HUES48 (cell line): Measurements from ENCODE around the gene CXCL9.

Source experiments
- H3K27ac ChIP-seq: one replicate; pipeline ENCODE4 v1.7.0; 2013; ENCODE audit warnings: low read depth, low read length, inconsistent platforms
- H3K27me3 ChIP-seq: 2 replicates; pipeline ENCODE4 v1.6.1; 2013; ENCODE audit warnings: mild to moderate bottlenecking, low read length; ENCODE audit not compliant: control insufficient read depth, insufficient read depth
- H3K36me3 ChIP-seq: 2 replicates; pipeline ENCODE4 v1.6.1; 2013; ENCODE audit warnings: low read length; ENCODE audit not compliant: control insufficient read depth, insufficient read depth
- H3K4me1 ChIP-seq: 2 replicates; pipeline ENCODE4 v1.6.1; 2013; ENCODE audit warnings: mild to moderate bottlenecking, low read length; ENCODE audit not compliant: control insufficient read depth, insufficient read depth
- H3K4me3 ChIP-seq: 2 replicates; pipeline ENCODE4 v1.5.1; 2013; ENCODE audit warnings: mild to moderate bottlenecking, low read depth, low read length
- H3K9ac ChIP-seq: 2 replicates; pipeline ENCODE4 v1.6.1; 2013; ENCODE audit warnings: mild to moderate bottlenecking, low read depth, low read length, moderate library complexity
- H3K9me3 ChIP-seq: 2 replicates; pipeline ENCODE4 v1.6.1; 2013; ENCODE audit warnings: low read length; ENCODE audit not compliant: control insufficient read depth, insufficient read depth

The CXCL9 gene

DNA sequence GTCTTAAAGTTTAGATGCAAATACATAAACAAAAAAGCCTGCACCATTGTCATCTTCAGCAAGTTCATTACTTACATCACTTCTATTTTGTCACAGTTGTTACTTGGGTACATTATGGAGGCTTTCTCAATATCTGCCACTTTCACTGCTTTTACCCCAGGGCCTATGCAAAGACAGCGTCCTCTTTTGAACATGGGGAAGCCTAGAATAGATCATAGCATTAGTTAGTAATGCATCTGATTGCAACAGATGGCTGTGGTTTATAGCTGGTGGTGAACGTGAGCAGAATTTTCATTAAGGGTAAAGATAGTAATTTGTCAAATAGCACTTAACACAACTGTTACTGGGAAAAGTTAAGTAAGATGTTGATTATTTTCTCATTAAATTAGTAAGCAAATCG lies 27.8 kb upstream of the CXCL9 start:
- no peak overlapping the region for H3K27ac ChIP-seq
- no peak overlapping the region for H3K4me3 ChIP-seq
- H3K9ac ChIP-seq = no peak overlapping the region
- no peaks in the 10 kb centered on the region for H3K27me3 ChIP-seq
- no peaks in the 10 kb centered on the region for H3K4me1 ChIP-seq
- H3K36me3 ChIP-seq = no peaks in the 10 kb centered on the region
- no peaks in the 10 kb centered on the region for H3K9me3 ChIP-seq

DNA sequence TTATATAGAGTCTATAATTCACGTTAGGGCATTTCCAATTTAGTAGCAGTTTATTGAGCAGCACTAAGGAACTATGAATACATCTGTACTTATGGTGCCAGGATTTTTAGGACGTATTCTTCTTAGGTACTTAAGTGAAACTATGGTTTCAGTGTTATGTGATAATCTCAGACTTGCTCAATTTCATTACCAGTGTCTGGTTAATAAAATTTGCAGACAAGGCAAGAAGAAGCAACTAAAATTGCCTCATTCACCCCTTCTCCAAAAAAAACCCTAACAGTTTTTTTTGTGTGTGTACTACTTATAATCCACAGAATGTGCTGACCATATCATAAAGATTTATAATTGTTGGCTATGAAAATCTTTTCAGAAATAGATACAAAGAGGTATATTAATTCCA lies 22.0 kb upstream of the CXCL9 start:
- H3K9ac ChIP-seq = no peak overlapping the region

DNA sequence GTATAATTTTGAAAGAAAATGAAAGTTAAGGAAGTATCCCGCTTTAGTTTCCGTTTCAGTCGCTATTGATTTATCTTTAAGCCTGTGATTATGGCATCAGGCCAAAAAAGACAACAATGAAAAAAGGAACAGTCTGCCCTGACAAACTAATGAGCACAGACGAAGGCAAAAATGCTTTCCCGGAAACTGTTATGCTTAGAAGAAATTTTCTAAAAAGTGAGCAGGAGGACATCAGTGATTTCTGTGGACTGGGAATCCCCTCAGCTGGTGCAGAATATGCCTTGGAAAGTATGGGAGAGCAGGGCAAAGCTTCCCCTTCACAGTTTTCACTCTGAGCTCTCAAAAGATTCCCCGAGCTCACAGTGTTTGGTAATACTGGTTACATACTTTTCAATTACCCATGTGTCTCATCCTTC lies 21.0 kb upstream of the CXCL9 start:
- H3K9ac ChIP-seq = no peak overlapping the region
- no peaks in the 10 kb centered on the region for H3K27me3 ChIP-seq
- H3K4me3 ChIP-seq = no peak overlapping the region
- no peaks in the 10 kb centered on the region for H3K4me1 ChIP-seq
- H3K36me3 ChIP-seq = no peaks in the 10 kb centered on the region
- no peaks in the 10 kb centered on the region for H3K9me3 ChIP-seq
- no peak overlapping the region for H3K27ac ChIP-seq

More for the DNA sequence above, 22.0 kb upstream of the CXCL9 start:
- no peaks in the 10 kb centered on the region for H3K4me1 ChIP-seq
- no peak overlapping the region for H3K27ac ChIP-seq
- H3K27me3 ChIP-seq = no peaks in the 10 kb centered on the region
- H3K4me3 ChIP-seq = no peak overlapping the region
- no peaks in the 10 kb centered on the region for H3K9me3 ChIP-seq
- no peaks in the 10 kb centered on the region for H3K36me3 ChIP-seq

DNA sequence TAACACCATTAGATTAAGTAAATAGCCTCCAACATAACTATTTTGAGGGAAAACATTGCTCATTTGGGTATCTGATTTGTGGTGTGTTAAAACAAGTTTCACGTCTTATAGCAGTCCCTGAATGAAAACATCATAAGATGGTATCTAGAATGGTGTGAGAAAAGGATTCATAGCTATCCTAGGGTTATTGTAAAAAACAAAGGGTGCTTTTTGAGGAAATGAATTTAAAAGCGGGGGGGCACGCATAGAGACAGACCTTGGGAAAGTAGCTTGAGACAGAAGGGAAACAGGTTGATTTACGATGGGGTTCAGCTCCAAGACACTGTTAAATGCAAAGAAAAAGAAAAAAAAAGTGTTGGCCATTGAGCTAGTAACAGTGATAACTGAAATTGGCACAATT lies 16.8 kb upstream of the CXCL9 start:
- no peak overlapping the region for H3K27ac ChIP-seq
- H3K4me1 ChIP-seq = no peaks in the 10 kb centered on the region
- H3K36me3 ChIP-seq = no peaks in the 10 kb centered on the region
- no peak overlapping the region for H3K9ac ChIP-seq
- H3K9me3 ChIP-seq = no peaks in the 10 kb centered on the region
- H3K4me3 ChIP-seq = no peak overlapping the region
- H3K27me3 ChIP-seq = no peaks in the 10 kb centered on the region

DNA sequence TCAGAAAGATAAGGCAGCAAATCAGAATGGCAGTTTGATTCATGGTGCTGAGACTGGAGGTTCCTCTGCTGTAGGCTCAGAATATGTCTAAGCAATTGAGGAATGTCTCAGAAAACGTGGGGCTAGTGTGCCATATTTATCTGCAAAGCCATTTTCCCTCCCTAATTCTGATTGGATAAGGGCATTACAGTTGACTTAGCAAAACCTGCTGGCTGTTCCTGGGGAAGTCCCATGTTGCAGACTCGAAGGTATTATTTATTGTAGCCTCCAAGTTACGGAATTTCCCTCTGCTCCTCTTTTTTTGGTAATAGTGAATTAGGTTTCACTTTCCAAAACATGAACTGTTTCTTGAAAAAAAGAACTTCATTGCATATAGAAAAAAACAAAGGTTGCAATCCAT lies 16.1 kb upstream of the CXCL9 start, which contains the start of gene CXCL10:
TSS of gene CXCL10 (minus strand) at position 109 of the 400 bp plus-strand sequence. CDS start at position 43, 66 bp downstream.
- H3K27me3 ChIP-seq = no peaks in the 10 kb centered on the region
- no peaks in the 10 kb centered on the region for H3K36me3 ChIP-seq
- H3K4me3 ChIP-seq = no peak within 1 kb of the TSS
- H3K9me3 ChIP-seq = no peaks in the 10 kb centered on the region
- H3K4me1 ChIP-seq = no peaks in the 10 kb centered on the region
- H3K9ac ChIP-seq = no peak within 1 kb of the TSS
- no peak within 1 kb of the TSS for H3K27ac ChIP-seq

DNA sequence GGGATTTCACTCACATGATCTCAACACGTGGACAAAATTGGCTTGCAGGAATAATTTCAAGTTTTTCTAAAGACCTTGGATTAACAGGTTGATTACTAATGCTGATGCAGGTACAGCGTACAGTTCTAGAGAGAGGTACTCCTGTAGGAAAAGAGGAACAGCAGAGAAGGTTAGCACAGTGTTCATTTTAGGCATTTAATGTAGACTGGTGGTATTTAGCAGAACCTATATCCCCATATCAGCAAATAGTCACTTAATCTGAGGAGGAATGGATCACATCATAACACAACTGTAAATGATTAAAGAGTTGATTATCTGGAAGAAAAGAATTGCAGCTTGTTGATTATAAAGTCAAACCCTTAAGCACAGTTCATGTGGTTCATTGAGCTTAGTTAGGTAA lies 15.4 kb upstream of the CXCL9 start:
- no peaks in the 10 kb centered on the region for H3K9me3 ChIP-seq
- no peaks in the 10 kb centered on the region for H3K27me3 ChIP-seq
- no peaks in the 10 kb centered on the region for H3K4me1 ChIP-seq
- no peaks in the 10 kb centered on the region for H3K36me3 ChIP-seq
- no peak overlapping the region for H3K9ac ChIP-seq
- H3K27ac ChIP-seq = no peak overlapping the region
- no peak overlapping the region for H3K4me3 ChIP-seq

DNA sequence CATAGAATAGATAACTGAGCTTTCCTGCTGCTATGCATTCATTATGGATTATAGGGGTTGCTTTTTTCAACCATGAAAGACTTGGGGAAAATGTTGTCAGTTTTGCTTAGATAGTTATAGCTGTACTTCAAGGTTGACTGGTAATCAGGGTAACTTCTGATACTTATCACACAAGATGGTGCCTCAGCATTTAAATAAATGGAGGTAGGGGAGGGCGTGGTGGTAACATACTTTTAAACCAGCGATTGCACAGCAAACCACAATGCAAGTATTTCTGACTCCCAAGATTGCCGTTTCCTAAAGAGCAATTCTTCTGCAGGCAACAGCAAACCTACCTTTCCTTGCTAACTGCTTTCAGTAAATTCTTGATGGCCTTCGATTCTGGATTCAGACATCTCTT lies 14.7 kb upstream of the CXCL9 start:
- no peaks in the 10 kb centered on the region for H3K36me3 ChIP-seq
- no peak overlapping the region for H3K4me3 ChIP-seq
- H3K9me3 ChIP-seq = no peaks in the 10 kb centered on the region
- H3K27me3 ChIP-seq = no peaks in the 10 kb centered on the region
- H3K4me1 ChIP-seq = no peaks in the 10 kb centered on the region
- H3K9ac ChIP-seq = no peak overlapping the region
- no peak overlapping the region for H3K27ac ChIP-seq

DNA sequence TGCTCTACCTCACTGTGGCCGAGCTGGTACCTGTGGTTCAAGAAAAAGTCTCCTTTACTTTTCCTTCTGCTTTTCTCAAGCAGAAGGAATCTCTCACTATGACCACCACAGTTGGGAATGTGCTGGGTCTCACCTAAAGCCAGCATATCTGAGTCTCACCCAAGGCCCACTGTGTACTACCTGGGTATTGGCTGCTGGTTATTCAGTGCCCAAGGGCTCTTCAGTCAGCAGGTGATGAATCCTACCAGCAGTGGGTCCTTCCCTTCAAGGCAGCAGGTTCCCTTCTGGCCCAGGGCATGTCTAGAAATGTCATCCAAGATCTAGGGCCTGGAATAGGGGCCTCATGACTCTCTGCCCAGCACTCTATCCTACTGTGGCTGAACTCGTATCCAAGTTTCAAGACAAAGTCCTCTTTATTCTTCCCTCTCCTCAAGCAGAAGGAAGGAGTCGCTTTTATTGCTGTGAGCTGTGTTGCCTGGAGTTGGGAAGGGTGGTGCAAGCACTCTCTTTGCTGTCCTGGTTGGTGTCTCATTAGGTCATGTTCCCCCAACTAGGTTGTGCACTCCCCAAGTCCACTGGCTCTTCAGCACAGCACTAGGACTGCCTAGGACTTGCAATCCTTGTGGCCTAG lies 9.9 kb upstream of the CXCL9 start:
- Histone ChIP-seq H3K9me3 (no peaks in the 10 kb centered on the region), H3K36me3 (no peaks in the 10 kb centered on the region), H3K27ac (no peak overlapping the region), H3K4me3 (no peak overlapping the region), H3K27me3 (no peaks in the 10 kb centered on the region), H3K4me1 (peaks cover 4% of the 10 kb centered on the region), H3K9ac (no peak overlapping the region)

DNA sequence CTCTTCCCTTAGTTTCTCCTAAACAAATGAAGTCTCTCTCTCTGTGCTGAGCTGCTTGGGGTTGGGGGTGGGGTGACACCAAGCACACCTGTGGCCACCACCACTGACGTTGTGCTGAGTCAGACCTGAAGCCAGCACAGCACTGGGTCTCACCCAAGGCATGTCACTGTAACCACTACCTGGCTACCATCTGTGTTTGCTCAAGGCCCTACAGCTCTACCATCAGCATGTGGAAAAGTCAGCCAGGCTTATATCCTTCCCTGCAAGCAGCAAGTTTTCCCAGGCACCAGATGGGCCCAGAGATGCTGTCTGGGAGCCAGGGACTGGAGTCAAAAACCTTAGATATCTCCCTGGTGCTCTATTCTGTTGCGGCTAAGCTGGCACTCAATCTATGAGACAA lies 9.1 kb upstream of the CXCL9 start:
- H3K27ac ChIP-seq = peak overlapping the region; percentile 26
- H3K9ac ChIP-seq = no peak overlapping the region

DNA sequence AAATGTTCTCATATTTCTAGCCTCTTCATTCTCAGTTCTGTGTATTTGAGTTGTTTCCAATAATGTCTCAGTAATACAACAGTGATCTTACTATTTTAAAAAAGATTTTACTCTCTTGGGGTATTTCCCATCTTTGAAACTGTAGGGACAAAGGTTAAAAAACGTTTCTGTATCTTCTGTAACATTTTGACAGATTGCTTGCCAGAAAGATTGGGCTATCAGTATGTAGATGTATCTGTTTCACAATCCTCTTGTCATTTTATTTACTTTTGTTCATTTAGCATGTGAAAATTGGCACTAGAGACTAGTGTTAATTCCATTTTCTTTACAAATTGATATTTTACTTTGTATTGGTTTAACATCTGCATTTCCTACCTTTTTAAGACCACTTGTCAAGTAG lies 6.2 kb upstream of the CXCL9 start:
- Histone ChIP-seq H3K27ac (no peak overlapping the region), H3K4me1 (peaks cover 10% of the 10 kb centered on the region), H3K4me3 (no peak overlapping the region)

More for the DNA sequence above, 9.1 kb upstream of the CXCL9 start:
- Histone ChIP-seq H3K4me3 (no peak overlapping the region), H3K9me3 (no peaks in the 10 kb centered on the region), H3K36me3 (no peaks in the 10 kb centered on the region), H3K27me3 (no peaks in the 10 kb centered on the region), H3K4me1 (peaks cover 10% of the 10 kb centered on the region)

DNA sequence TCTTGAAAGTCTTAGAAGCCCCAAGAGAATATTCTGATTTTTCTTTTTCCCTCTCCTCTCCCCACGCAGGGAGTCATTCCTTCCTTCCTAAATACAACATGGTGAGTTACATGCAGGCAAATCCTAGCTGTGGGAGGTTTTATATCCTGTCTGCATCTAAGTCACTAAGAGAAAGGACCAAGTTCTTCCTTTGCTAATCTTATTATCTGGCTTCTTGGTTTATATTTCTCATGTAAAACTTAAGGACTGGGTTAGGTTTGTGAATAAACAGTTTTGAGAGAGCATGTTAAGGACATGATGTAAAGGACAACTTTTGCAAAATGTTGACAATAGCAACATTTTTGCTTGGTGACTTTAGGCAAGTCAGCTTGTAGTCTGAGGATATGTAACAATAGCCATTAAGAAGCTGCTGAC lies 5.1 kb upstream of the CXCL9 start:
- Histone ChIP-seq H3K4me1 (peaks cover 10% of the 10 kb centered on the region), H3K27me3 (no peaks in the 10 kb centered on the region), H3K36me3 (no peaks in the 10 kb centered on the region), H3K4me3 (no peak overlapping the region), H3K27ac (no peak overlapping the region), H3K9me3 (no peaks in the 10 kb centered on the region), H3K9ac (no peak overlapping the region)

More for the DNA sequence above, 6.2 kb upstream of the CXCL9 start:
- Histone ChIP-seq H3K36me3 (no peaks in the 10 kb centered on the region), H3K27me3 (no peaks in the 10 kb centered on the region), H3K9ac (no peak overlapping the region), H3K9me3 (no peaks in the 10 kb centered on the region)
